Endothelial cell of umbilical vein (primary cell): ENCODE measurements around the gene TAMALIN. TPM values are rescaled to one million over a fixed set of nuclear protein-coding genes. Genes with fewer than 3 reads are reported as not detected.

Source experiments
- BruUV-seq: library from RNA; stranded (reverse); fragments of 400-500 nt; replicated peaks from 2 replicates; lab custom pipeline; 2021; lab: Mats Ljungman, UMichigan
- CTCF ChIA-PET: fragments of 300-600, 350-600 bp; sonication (Branson Sonifier 250); formaldehyde crosslinking; loops from one replicate; lab custom pipeline; 2021; ENCODE audit warnings: antibody characterized with exemption, inconsistent platforms; lab: Charles Lee
- POLR2A ChIA-PET: fragments of 300-600, 350-600 bp; sonication (Branson Sonifier 250); formaldehyde crosslinking; loops from one replicate; lab custom pipeline; 2021; ENCODE audit warnings: antibody characterized with exemption, inconsistent platforms; lab: Charles Lee
- DNase-seq: peaks from one replicate; pipeline ENCODE4 v3.0.0-alpha.2; 2011; ENCODE audit warnings: low read depth, low spot score
- FAIRE-seq: peaks from 2 replicates; lab custom pipeline; 2011; peaks lifted over from hg19 to GRCh38; lab: Jason Lieb, UNC
- H2AFZ ChIP-seq: 2 replicates; pipeline ENCODE4 v1.6.0; 2012; ENCODE audit warnings: low read depth, low read length, control low read depth, inconsistent platforms
- H3K27ac ChIP-seq: 2 replicates; pipeline ENCODE4 v1.5.1; 2011; ENCODE audit warnings: low read depth, mild to moderate bottlenecking, control low read depth, low read length, moderate library complexity; ENCODE audit not compliant: insufficient read depth
- H3K27me3 ChIP-seq, 2 experiments: 2 replicates each; pipeline versions ENCODE4 v1.6.0 to v1.6.1; 2011; ENCODE audit warnings: low read length in 2 of 2, mixed read lengths in 1 of 2; ENCODE audit not compliant: control insufficient read depth in 2 of 2, insufficient read depth in 2 of 2
- H3K36me3 ChIP-seq, 2 experiments: 2 replicates in 1 of 2; 3 replicates in 1 of 2; pipeline ENCODE4 v1.5.1; 2011; ENCODE audit warnings: low read length in 2 of 2, mild to moderate bottlenecking in 1 of 2, moderate library complexity in 1 of 2; ENCODE audit not compliant: control insufficient read depth in 2 of 2, insufficient read depth in 2 of 2; ENCODE audit errors: extremely low read depth in 1 of 2
- H3K4me1 ChIP-seq: 3 replicates; pipeline ENCODE4 v1.5.1; 2011; ENCODE audit warnings: mild to moderate bottlenecking, low read length; ENCODE audit not compliant: control insufficient read depth, insufficient read depth; ENCODE audit errors: extremely low read depth
- H3K4me2 ChIP-seq: 2 replicates; pipeline ENCODE4 v1.6.1; 2011; ENCODE audit warnings: low read length, control low read depth, mixed read lengths; ENCODE audit not compliant: insufficient read depth
- H3K4me3 ChIP-seq, 3 experiments: fragments of 200-600 bp in 1 of 3; sonication (generic), shearing (Covaris generic) in 1 of 3; replicated peaks in 1 of 3; 2 replicates each; pipeline ENCODE4 v1.5.1; 2011 to 2016; ENCODE audit warnings: control low read depth in 3 of 3, low read length in 3 of 3, mild to moderate bottlenecking in 2 of 3, inconsistent platforms in 1 of 3, low read depth in 1 of 3, moderate library complexity in 1 of 3; ENCODE audit not compliant: insufficient read depth in 1 of 3
- H3K79me2 ChIP-seq: 2 replicates; pipeline ENCODE4 v1.6.0; 2012; ENCODE audit warnings: low read length, inconsistent platforms; ENCODE audit not compliant: control insufficient read depth, insufficient read depth
- H3K9ac ChIP-seq: replicated peaks from 2 replicates; pipeline ENCODE3; 2011; ENCODE audit warnings: low read length, control low read depth; ENCODE audit not compliant: insufficient read depth; ENCODE audit errors: extremely low read depth
- H3K9me1 ChIP-seq: replicated peaks from 3 replicates; pipeline ENCODE4 v1.6.0; 2011; ENCODE audit warnings: mild to moderate bottlenecking, low read length; ENCODE audit not compliant: control insufficient read depth, insufficient read depth; ENCODE audit errors: extremely low read depth
- H3K9me3 ChIP-seq: replicated peaks from 2 replicates; pipeline ENCODE4 v1.5.1; 2012; ENCODE audit warnings: low read length, inconsistent platforms; ENCODE audit not compliant: control insufficient read depth, insufficient read depth
- H4K20me1 ChIP-seq: replicated peaks from 2 replicates; pipeline ENCODE3; 2011; ENCODE audit warnings: mild to moderate bottlenecking, low read length; ENCODE audit not compliant: control insufficient read depth, insufficient read depth; ENCODE audit errors: extremely low read depth
- FOS ChIP-seq: IDR thresholded peaks from 2 replicates; pipeline ENCODE4 v1.6.1; 2011; ENCODE audit warnings: mild to moderate bottlenecking, low read length, moderate library complexity, borderline replicate concordance; ENCODE audit not compliant: insufficient read depth
- GATA2 ChIP-seq: IDR thresholded peaks from 2 replicates; pipeline ENCODE4 v1.7.0; 2011; ENCODE audit warnings: low read depth, mild to moderate bottlenecking, moderate library complexity, mixed read lengths, low read length; ENCODE audit not compliant: insufficient read length, insufficient read depth
- JUN ChIP-seq: IDR thresholded peaks from 2 replicates; pipeline ENCODE4 v1.6.1; 2011; ENCODE audit warnings: borderline replicate concordance, low read depth; ENCODE audit not compliant: insufficient read length, insufficient read depth
- POLR2A ChIP-seq: IDR thresholded peaks from 2 replicates; pipeline ENCODE4 v1.6.1; 2012; ENCODE audit warnings: low read depth, mild to moderate bottlenecking, control low read depth, low read length
- POLR2AphosphoS5 ChIP-seq: IDR thresholded peaks from 2 replicates; pipeline ENCODE4 v1.6.1; 2012; ENCODE audit warnings: low read depth, mild to moderate bottlenecking, control low read depth, low read length, moderate library complexity; ENCODE audit not compliant: insufficient read depth
- dilution Hi-C: fragments of 300-500 bp; cut with MboI; formaldehyde crosslinking; loops from one replicate; pipeline ENCODE4 v1.15.0; 2019; ENCODE audit warnings: low sequenced_read_pairs; ENCODE audit not compliant: extremely low pct_ligation_motif_present
- intact Hi-C: fragments of 100-400 bp; cut with micrococcal nuclease; formaldehyde crosslinking; loops from one replicate; pipeline ENCODE4 v1.10.0; 2022
- polyA plus RNA-seq, 4 experiments: library from polyadenylated mRNA; depleted of rRNA in 3 of 4; stranded (reverse) in 3 of 4; unstranded in 1 of 4; fragments of >200 nt; gene quantifications; 2 replicates each; pipeline versions ENCODE4 v1.2.1 to v1.2.3, GENCODE V29; 2011 to 2012; ENCODE audit warnings: missing spikeins in 1 of 4
- total RNA-seq: library from RNA; stranded (reverse); gene quantifications from 2 replicates; pipeline ENCODE4 v1.2.3, GENCODE V29; 2021
- TF ChIP-seq, protein P1 (sequence below): IDR thresholded peaks from 2 replicates; pipeline ENCODE4 v1.6.1; 2011; ENCODE audit not compliant: insufficient read depth, insufficient read length

TAMALIN gene
- total and polyA plus RNA-seq, 2 donors (not counting 3 experiments of a cell fraction or from before 2014, with no cell fraction given): 53.3 to 87.5 TPM

DNA sequence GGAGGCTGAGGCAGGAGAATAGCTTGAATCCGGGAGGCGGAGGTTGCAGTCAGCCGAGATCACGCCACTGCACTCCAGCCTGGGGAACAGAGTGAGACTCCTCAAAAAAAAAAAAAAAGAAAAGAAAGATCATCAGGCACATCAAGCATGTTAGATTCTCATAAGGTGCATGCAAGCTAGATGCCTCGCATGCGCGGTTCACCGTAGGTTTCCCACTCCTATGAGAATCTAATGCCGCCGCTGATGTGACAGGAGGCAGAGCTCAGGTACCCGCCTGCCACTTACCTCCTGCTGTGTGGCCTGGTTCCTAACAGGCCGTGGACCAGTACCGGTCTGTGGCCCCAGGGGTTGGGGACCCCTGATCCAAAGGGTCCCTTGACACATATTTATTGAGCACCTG is 48.2 kb upstream of the TAMALIN start:
- no peak for TF ChIP-seq FOS
- TF ChIP-seq, protein P1, sequence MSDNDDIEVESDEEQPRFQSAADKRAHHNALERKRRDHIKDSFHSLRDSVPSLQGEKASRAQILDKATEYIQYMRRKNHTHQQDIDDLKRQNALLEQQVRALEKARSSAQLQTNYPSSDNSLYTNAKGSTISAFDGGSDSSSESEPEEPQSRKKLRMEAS: no peak
- intact Hi-C loops (no loop called here), dilution Hi-C loops (no loop called here)
- FAIRE-seq (no peak), DNase-seq (no peak)
- Histone ChIP-seq H3K9me3 (no peaks in the 10 kb centered on the region), H3K36me3 (peaks cover 0 to 2% of the 10 kb centered on the region in 2 experiments), H3K4me1 (peaks cover 46% of the 10 kb centered on the region), H3K79me2 (peaks cover 99% of the 10 kb centered on the region), H3K27me3 (no peaks in the 10 kb centered on the region), H3K4me2 (no peak overlapping the region), H3K4me3 (no peak overlapping the region), H3K9ac (no peak overlapping the region), H2AFZ (no peak overlapping the region), H3K9me1 (no peaks in the 10 kb centered on the region), H4K20me1 (peaks cover 6% of the 10 kb centered on the region), H3K27ac (no peak overlapping the region)
- POLR2A ChIA-PET: interaction anchor here (1.5 kb wide), 1 partner anchor 48 kb away, joined by 3 read pairs; the partner anchor contains the start of gene TAMALIN
- BruUV-seq: no TSS peak
- CTCF ChIA-PET: interaction anchor here (0.8 to 1.6 kb wide), 2 partner anchors 12 to 35 kb away, joined by 3 to 5 read pairs; no protein-coding TSS in a partner anchor

DNA sequence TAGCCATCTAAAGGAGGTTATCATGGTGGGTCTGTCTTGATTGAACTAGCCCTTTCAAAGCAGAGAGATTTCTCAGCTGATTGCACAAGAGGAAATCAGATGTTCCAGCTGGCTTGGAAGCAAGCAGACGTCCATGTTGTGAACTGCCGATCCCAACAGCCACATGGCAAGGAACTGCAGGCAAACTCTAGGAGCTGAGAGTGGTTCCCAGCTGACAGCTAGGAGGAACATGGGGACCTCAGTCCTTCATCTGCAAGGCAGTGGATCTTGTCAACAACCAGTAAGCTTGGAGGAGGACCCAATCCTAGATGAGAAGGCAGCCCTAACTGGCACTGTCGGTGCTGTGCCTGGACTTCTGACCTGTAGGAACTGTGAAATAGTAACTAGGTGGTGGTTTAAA is 47.5 kb upstream of the TAMALIN start:
- H3K36me3 ChIP-seq: peaks cover 0 to 2% of the 10 kb centered on the region in 2 experiments
- POLR2A ChIA-PET: interaction anchor here (1.5 kb wide), 1 partner anchor 47 kb away, joined by 3 read pairs; the partner anchor contains the start of gene TAMALIN
- DNase-seq: no peak
- H3K4me2 ChIP-seq: no peak overlapping the region
- no peak overlapping the region for H3K4me3 ChIP-seq
- peaks cover 99% of the 10 kb centered on the region for H3K79me2 ChIP-seq
- no peaks in the 10 kb centered on the region for H3K9me3 ChIP-seq
- CTCF ChIA-PET: interaction anchor here (0.8 to 1.4 kb wide), 3 partner anchors 11 to 33 kb away, joined by 3 read pairs; no protein-coding TSS in a partner anchor
- BruUV-seq: no TSS peak
- dilution Hi-C loops (no loop called here), intact Hi-C loops (no loop called here)
- no peak for FAIRE-seq
- no peak overlapping the region for H2AFZ ChIP-seq
- H4K20me1 ChIP-seq: peaks cover 4% of the 10 kb centered on the region
- no peak overlapping the region for H3K9ac ChIP-seq
- TF ChIP-seq, protein P1: no peak
- TF ChIP-seq JUN (no peak), GATA2 (no peak), POLR2A (no peak), POLR2AphosphoS5 (no peak)
- no peaks in the 10 kb centered on the region for H3K9me1 ChIP-seq
- no peak overlapping the region for H3K27ac ChIP-seq
- no peaks in the 10 kb centered on the region for H3K27me3 ChIP-seq
- H3K4me1 ChIP-seq: peaks cover 40% of the 10 kb centered on the region
